ENCODE measurements around the gene RPL15.
"Not testable (repeated sequence)": the region's sequence is repeated elsewhere in the genome, so short reads cannot be mapped to it uniquely, and the experiment has no call there.

Gene RPL15

GRCh38 chr3:23894254-23895061 lies 22.5 kb upstream of the RPL15 start:
- DNase-seq, result no peak

DNA sequence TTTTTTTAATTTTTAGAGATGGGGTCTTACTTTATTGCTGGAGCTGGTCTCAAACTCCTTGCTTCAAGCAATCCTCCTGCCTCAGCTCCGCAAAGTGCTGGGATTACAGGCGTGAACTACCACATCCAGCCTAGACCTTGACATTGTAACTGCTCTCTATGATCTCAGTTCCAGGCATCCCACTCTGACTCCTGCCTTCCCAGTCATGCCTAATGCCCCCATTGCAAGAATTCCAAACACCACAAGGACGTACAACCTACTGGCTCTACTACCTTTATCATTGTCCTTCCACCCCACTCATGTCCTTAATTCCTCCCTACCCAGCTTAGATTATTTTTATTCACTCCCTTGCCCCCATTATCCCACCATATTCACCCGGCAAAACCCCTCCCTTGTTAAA lies 21.8 kb upstream of the RPL15 start:
- DNase-seq, result no peak

DNA sequence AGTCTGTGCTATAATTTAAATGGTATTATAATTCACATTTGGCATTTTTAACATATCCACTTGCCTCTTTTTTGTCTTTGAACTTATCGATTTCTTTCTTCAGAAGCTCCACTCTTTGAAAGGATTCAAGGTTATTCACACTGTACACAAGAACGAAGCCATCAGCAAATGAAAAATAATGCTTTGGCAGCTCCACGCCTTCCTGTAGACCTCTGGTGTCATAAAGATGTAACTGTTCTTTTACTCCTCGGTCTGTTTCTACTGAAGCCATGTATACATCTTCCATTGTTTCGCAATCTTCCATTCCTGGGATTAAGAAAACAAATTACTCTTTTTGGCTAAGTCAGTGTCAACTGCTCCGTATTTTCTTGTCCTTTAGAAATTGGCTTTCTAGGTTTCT lies 16.2 kb upstream of the RPL15 start:
- DNase-seq, result no peak

DNA sequence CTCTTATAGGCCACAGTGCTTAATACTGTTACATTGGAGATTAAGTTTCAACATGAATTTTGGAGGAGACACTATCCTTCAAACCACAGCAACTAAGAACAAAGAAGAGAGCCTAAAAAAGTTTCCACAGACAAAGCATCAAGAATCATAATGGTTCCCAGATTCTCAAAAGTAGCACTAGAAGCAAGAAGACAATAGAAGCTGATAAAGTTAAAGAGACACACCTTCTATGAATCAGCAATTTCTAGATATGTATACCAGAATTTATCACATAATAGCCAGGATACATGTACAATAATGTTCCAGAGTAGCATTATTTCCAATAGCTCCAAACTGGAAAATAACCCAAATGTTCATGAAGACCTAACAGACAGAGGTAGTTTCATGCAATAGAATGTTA lies 12.4 kb upstream of the RPL15 start:
- no peak for DNase-seq

GRCh38 chr3:23909341-23909740 lies 7.6 kb upstream of the RPL15 start:
- DNase-seq, result no peak

DNA sequence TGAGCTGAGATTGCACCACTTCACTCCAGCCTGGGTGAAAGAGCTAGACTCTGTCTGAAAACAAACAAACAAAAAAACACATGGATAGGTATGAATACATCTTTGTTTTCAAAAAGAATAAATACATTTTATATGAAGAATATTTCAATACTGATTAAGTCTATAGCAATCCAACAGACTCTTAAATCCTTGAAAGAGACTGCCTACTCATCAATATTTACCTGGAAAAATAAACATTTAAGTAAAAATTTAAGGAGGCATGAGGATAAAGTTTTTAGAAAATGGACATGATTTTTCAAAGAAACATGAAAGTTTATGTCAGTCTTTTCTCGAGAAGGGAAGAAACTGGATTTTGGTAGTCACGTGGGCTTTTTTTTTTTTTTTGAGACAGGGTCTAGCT lies 5.5 kb upstream of the RPL15 start:
- no peak for DNase-seq

- DNase-seq, result not testable (repeated sequence)
Observed at GRCh38 chr3:23912335-23912734, 4.6 kb upstream of the RPL15 start.

- DNase-seq, result no peak
Observed at GRCh38 chr3:23913182-23913581, 3.8 kb upstream of the RPL15 start.

GRCh38 chr3:23913873-23914743 lies 2.8 kb upstream of the RPL15 start:
- no peak for DNase-seq

- DNase-seq, result no peak
Observed at GRCh38 chr3:23915537-23916108, 1.3 kb upstream of the RPL15 start.

DNA sequence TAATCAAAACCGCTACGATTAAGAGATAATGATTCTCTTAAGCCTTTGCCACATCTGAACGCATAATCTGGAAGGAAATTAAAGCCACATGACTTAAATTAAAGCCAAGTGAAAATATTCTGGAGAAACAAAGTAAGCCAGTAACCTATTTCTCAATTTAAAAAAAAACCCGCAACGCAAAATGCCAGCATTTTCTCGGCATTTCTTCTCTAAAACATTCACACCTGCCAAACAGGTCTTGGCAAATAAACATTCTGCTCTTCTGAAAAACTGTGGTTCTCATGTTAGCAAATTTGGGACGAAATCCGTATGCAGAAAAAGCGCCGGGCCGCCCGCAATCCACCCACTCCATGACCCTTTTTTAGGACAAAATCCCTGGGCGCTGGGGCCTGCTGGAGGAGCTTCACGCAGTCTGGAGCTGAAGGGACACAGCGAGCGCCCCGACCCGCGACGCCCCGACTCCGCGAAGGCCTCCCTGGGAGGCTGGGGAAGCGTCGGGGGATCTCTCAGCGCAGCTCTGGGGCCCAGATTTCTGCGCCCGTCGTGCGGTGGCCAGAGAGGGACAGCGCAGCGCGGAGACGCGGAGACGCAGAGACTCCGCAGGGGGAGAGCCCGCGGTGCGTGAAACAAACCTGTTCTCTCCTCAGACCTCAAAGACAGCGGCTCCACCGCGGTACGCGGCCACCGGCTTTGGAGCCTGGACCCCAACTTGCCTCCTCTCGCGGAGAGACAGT lies 613 bp upstream of the RPL15 start:
- DNase-seq, result no peak

- not testable (repeated sequence) for DNase-seq
Observed at GRCh38 chr3:23917679-23918303, 859 bp downstream of the RPL15 start.

GRCh38 chr3:23918331-23918730 lies 1.4 kb downstream of the RPL15 start:
- DNase-seq, result not testable (repeated sequence)

GRCh38 chr3:23919628-23920027 lies 2.7 kb downstream of the RPL15 start:
- no peak for DNase-seq

- no peak for DNase-seq
Observed at GRCh38 chr3:23920151-23920655, 3.3 kb downstream of the RPL15 start.

- DNase-seq, result no peak
Observed at GRCh38 chr3:23921052-23921511, 4.2 kb downstream of the RPL15 start.

GRCh38 chr3:23923786-23924185 lies 6.9 kb downstream of the RPL15 start:
- DNase-seq, result no peak

- DNase-seq, result no peak
Observed at GRCh38 chr3:23926246-23926645, 9.3 kb downstream of the RPL15 start.

DNA sequence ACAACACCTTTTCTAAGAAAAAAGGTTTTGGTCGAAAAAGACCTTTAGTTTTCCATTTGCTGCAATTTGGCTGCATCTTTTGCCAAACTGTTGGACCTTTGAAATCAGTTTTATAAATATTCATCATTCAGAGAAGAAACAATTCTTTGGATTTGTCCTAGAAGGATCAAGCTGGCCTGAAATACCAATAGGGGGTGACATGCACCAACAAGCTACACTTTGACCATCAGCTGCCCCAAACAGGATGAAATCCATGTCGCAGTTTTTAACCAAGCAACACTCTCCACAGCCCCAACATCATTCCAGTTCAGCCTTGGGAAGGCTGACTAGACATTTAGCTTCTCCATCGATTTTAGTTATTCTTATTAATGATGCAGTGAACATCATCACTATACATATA lies 9.8 kb downstream of the RPL15 start:
- DNase-seq, result no peak

- DNase-seq, result no peak
Observed at GRCh38 chr3:23928524-23928923, 11.6 kb downstream of the RPL15 start.

DNA sequence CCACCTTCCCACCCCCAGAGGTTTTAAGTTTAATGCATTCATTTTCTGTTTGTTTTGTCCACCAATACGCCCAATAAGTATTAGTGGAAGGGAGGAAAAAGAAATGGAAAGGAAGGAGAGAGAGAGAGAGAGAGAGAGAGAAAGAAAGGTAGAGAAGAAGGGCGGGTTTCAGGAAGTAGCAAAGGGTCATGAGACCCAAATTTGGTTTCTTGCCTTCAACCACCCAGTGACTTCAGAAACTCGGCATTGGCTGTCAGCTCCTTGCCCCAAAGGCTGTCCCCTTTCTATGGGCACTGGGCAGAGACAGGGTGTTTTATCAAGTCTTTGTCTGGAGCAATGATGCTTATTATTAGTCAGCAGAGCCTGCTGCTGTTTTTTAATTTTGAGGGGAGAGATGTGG lies 14.7 kb downstream of the RPL15 start:
- no peak for DNase-seq

- DNase-seq, result no peak
Observed at GRCh38 chr3:23932571-23932970, 15.6 kb downstream of the RPL15 start.

Data from NCI-H510A treated with DMSO at 0.1 percent for 48 hours (cell line).